Activated naive CD4-positive, alpha-beta T cell treated with anti-CD3 and anti-CD28 coated beads for 36 hours (primary cell): Measurements from ENCODE around the gene KRT39. TPM values are rescaled to one million over a fixed set of nuclear protein-coding genes. Genes with fewer than 3 reads are reported as not detected.

Experiments
- CTCF ChIA-PET: fragments of 350-600 bp; sonication (Branson Sonifier 250); formaldehyde crosslinking; loops from one replicate; lab custom pipeline; 2021; ENCODE audit warnings: antibody characterized with exemption; lab: Charles Lee
- DNase-seq: peaks from one replicate; pipeline ENCODE4 v3.0.0-alpha.2; 2020
- H3K27ac Mint-ChIP-seq: one replicate; pipeline ENCODE4 v1.8.0; 2021; ENCODE audit warnings: mild to moderate bottlenecking, mixed read lengths
- H3K27me3 Mint-ChIP-seq: one replicate; pipeline ENCODE4 v1.8.0; 2021; ENCODE audit warnings: low read depth, mixed read lengths
- H3K36me3 Mint-ChIP-seq: one replicate; pipeline ENCODE4 v1.8.0; 2021; ENCODE audit warnings: low read depth, mixed read lengths
- H3K4me1 Mint-ChIP-seq: one replicate; pipeline ENCODE4 v1.8.0; 2021; ENCODE audit warnings: low read depth, mixed read lengths
- H3K4me3 Mint-ChIP-seq: one replicate; pipeline ENCODE4 v1.8.0; 2021; ENCODE audit warnings: mild to moderate bottlenecking, moderate library complexity, mixed read lengths
- H3K9me3 Mint-ChIP-seq: one replicate; pipeline ENCODE4 v1.8.0; 2021; ENCODE audit warnings: mixed read lengths
- intact Hi-C: fragments of 100-400 bp; cut with micrococcal nuclease; formaldehyde crosslinking; loops from one replicate; pipeline ENCODE4 v1.15.1; 2023
- total RNA-seq, 2 experiments: library from RNA; stranded (reverse); gene quantifications; one replicate each; pipeline ENCODE4 v1.2.3, GENCODE V29; 2021

Gene KRT39
- total RNA-seq, result not detected

DNA sequence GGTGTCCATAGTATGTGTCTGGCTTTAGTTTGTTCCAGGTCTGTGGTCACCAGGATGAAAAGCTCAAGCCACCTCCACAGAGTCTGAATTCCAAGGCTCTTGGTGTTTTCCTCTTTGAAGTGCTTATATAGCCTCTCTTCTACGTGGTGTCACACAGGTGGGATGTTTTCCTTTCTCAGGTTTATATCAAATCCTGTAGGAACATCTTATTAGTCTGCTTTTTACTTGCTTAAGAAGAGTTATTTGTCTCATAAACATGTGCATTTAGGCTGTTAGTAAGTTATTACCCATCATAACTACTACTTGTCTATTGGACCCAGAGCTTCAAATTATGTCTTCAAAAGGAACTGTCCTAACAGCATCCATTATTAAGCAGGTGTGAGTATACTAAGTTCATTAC, at the start of gene KRT39:
Gene KRT39 (minus strand): TSS at position 101 of the 400 bp plus-strand sequence. CDS start 92 bp downstream, at position 9.
- H3K27me3 Mint-ChIP-seq, result peaks cover 12% of the 10 kb centered on the region
- CTCF ChIA-PET, result no interaction called here
- H3K4me3 Mint-ChIP-seq, result no peak within 1 kb of the TSS
- no peaks in the 10 kb centered on the region for H3K36me3 Mint-ChIP-seq
- H3K4me1 Mint-ChIP-seq, result no peaks in the 10 kb centered on the region
- intact Hi-C loops, result no loop called here
- no peaks in the 10 kb centered on the region for H3K9me3 Mint-ChIP-seq
- H3K27ac Mint-ChIP-seq, result no peak within 1 kb of the TSS
- no peak for DNase-seq

- H3K4me1 Mint-ChIP-seq, result no peaks in the 10 kb centered on the region
- intact Hi-C loops, result no loop called here
- H3K4me3 Mint-ChIP-seq, result no peak overlapping the region
- no peaks in the 10 kb centered on the region for H3K36me3 Mint-ChIP-seq
- no peaks in the 10 kb centered on the region for H3K9me3 Mint-ChIP-seq
- CTCF ChIA-PET, result no interaction called here
- no peaks in the 10 kb centered on the region for H3K27me3 Mint-ChIP-seq
- DNase-seq, result no peak
- H3K27ac Mint-ChIP-seq, result no peak overlapping the region
Measured at GRCh38 chr17:41015454-41015853, 48.7 kb upstream of the KRT39 start.

GRCh38 chr17:41013606-41014005, 46.9 kb upstream of the KRT39 start:
- Mint-ChIP-seq H3K36me3 (no peaks in the 10 kb centered on the region), H3K27ac (no peak overlapping the region), H3K4me1 (no peaks in the 10 kb centered on the region), H3K4me3 (no peak overlapping the region), H3K27me3 (no peaks in the 10 kb centered on the region), H3K9me3 (no peaks in the 10 kb centered on the region)
- intact Hi-C loops, result no loop called here
- no peak for DNase-seq
- CTCF ChIA-PET, result no interaction called here

DNA sequence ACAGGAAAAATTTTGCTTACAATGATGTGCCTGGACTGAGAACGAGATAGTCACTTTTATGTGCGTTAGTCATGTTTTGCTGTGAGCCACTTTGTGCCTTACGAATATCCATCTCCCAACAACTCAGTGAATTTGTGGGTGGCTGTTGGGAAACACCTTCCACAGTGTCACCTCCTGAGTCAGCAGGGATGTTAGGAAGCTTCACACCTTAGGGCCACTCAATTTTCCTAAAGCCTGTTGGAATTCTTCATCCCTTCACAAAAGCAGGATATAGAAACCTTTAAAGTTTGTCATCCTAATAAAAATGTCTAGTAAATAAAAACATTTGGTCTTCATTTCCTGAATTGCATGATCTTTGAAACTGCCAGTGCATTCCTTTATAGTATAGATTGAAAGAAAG, 46.4 kb upstream of the KRT39 start:
- no peak overlapping the region for H3K4me3 Mint-ChIP-seq
- H3K9me3 Mint-ChIP-seq, result no peaks in the 10 kb centered on the region
- intact Hi-C loops, result no loop called here
- no peaks in the 10 kb centered on the region for H3K27me3 Mint-ChIP-seq
- H3K4me1 Mint-ChIP-seq, result no peaks in the 10 kb centered on the region
- no peak for DNase-seq
- CTCF ChIA-PET, result no interaction called here
- H3K27ac Mint-ChIP-seq, result no peak overlapping the region
- H3K36me3 Mint-ChIP-seq, result no peaks in the 10 kb centered on the region

DNA sequence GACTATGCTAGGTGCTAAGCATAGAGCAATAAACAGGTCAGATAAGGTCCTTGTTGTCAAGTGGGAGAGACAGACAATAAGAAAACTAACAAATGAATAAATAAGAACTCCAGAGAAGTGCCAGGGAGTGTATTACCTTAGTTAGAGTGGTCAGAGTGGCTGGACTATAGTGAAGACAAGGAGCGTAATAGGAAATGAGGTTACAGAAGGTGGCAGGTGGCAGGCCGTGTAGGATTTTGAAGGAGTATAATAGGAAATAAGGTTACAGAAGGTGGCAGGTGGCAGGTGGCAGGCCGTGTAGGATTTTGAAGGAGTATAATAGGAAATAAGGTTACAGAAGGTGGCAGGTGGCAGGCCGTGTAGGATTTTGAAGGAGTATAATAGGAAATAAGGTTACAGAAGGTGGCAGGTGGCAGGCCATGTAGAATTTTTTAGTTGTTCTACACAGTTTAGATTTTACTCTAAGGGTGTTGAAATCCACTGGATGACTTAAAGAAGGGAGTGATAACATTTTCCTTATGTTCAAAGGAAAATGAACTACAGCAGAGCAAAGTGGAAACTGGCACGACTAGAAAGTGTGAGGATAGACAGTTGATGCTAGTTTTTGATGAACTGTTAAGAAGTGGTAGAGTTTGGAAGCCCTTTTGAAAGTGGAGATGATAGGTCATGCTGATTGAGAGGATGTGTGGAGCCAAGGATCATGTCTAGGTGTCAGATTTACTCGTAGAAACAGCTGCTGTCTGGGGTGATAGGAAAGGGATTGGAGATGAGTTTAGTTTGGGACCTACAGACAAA, 45.8 kb upstream of the KRT39 start:
- CTCF ChIA-PET, result no interaction called here

GRCh38 chr17:41010441-41010840, 43.7 kb upstream of the KRT39 start:
- H3K36me3 Mint-ChIP-seq, result no peaks in the 10 kb centered on the region
- H3K4me3 Mint-ChIP-seq, result no peak overlapping the region
- H3K4me1 Mint-ChIP-seq, result no peaks in the 10 kb centered on the region
- intact Hi-C loops, result no loop called here
- no peaks in the 10 kb centered on the region for H3K27me3 Mint-ChIP-seq
- H3K9me3 Mint-ChIP-seq, result no peaks in the 10 kb centered on the region
- CTCF ChIA-PET, result interaction anchor here (0.6 kb wide), 1 partner anchor 15 kb away, joined by 3 read pairs; no protein-coding TSS in a partner anchor
- DNase-seq, result no peak
- no peak overlapping the region for H3K27ac Mint-ChIP-seq

More for the DNA sequence above, 45.8 kb upstream of the KRT39 start:
- Mint-ChIP-seq H3K36me3 (no peaks in the 10 kb centered on the region), H3K27ac (no peak overlapping the region), H3K27me3 (no peaks in the 10 kb centered on the region), H3K4me3 (no peak overlapping the region), H3K4me1 (no peaks in the 10 kb centered on the region), H3K9me3 (no peaks in the 10 kb centered on the region)
- DNase-seq, result no peak
- intact Hi-C loops, result no loop called here

GRCh38 chr17:41009936-41010335, 43.2 kb upstream of the KRT39 start:
- Mint-ChIP-seq H3K27me3 (no peaks in the 10 kb centered on the region), H3K36me3 (no peaks in the 10 kb centered on the region), H3K4me3 (no peak overlapping the region), H3K9me3 (no peaks in the 10 kb centered on the region), H3K4me1 (no peaks in the 10 kb centered on the region), H3K27ac (no peak overlapping the region)
- CTCF ChIA-PET, result interaction anchor here (0.6 kb wide), 1 partner anchor 14 kb away, joined by 3 read pairs; no protein-coding TSS in a partner anchor
- intact Hi-C loops, result no loop called here
- no peak for DNase-seq

- H3K4me3 Mint-ChIP-seq, result no peak overlapping the region
Measured at GRCh38 chr17:41009301-41009760, 42.6 kb upstream of the KRT39 start.

DNA sequence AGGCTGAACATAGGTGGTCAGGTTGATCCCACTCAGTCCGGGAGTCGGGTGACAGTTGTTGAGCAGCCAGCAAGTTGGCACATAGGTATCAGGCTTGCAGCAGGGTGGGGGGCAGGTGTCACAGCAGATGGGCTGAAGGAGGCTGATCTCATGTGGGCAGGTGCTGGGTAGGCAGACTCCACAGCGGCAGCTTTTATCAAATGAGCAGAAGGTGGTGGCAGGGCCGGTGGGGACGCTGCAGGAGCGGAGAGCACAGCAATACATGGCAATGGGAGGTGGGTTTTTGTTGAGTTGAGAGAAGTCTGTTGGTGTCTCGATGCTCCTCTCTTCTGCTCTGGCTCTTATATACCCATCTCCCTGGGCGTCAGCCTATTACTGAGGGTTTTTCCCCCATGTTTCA, 42.1 kb upstream of the KRT39 start, which contains the start of gene KRTAP3-1:
Gene KRTAP3-1 (minus strand): TSS at position 318 of the 400 bp plus-strand sequence. CDS start 54 bp downstream, at position 264.
- no peaks in the 10 kb centered on the region for H3K27me3 Mint-ChIP-seq
- H3K9me3 Mint-ChIP-seq, result no peaks in the 10 kb centered on the region
- intact Hi-C loops, result no loop called here
- no peak for DNase-seq
- no peaks in the 10 kb centered on the region for H3K36me3 Mint-ChIP-seq
- no peak within 1 kb of the TSS for H3K4me3 Mint-ChIP-seq
- CTCF ChIA-PET, result no interaction called here
- H3K4me1 Mint-ChIP-seq, result no peaks in the 10 kb centered on the region
- no peak within 1 kb of the TSS for H3K27ac Mint-ChIP-seq

More at GRCh38 chr17:41009301-41009760, 42.6 kb upstream of the KRT39 start:
- no peak overlapping the region for H3K27ac Mint-ChIP-seq
- intact Hi-C loops, result no loop called here
- H3K27me3 Mint-ChIP-seq, result no peaks in the 10 kb centered on the region
- H3K36me3 Mint-ChIP-seq, result no peaks in the 10 kb centered on the region
- no peaks in the 10 kb centered on the region for H3K9me3 Mint-ChIP-seq
- CTCF ChIA-PET, result no interaction called here
- no peak for DNase-seq
- H3K4me1 Mint-ChIP-seq, result no peaks in the 10 kb centered on the region

GRCh38 chr17:41004397-41004796, 37.6 kb upstream of the KRT39 start:
- Mint-ChIP-seq H3K27me3 (peaks cover 4% of the 10 kb centered on the region), H3K36me3 (no peaks in the 10 kb centered on the region), H3K9me3 (no peaks in the 10 kb centered on the region), H3K4me3 (no peak overlapping the region), H3K4me1 (no peaks in the 10 kb centered on the region), H3K27ac (no peak overlapping the region)
- intact Hi-C loops, result no loop called here
- CTCF ChIA-PET, result no interaction called here
- no peak for DNase-seq

GRCh38 chr17:41003926-41004325, 37.2 kb upstream of the KRT39 start:
- Mint-ChIP-seq H3K27me3 (peaks cover 5% of the 10 kb centered on the region), H3K27ac (no peak overlapping the region), H3K9me3 (no peaks in the 10 kb centered on the region), H3K36me3 (no peaks in the 10 kb centered on the region), H3K4me3 (no peak overlapping the region), H3K4me1 (no peaks in the 10 kb centered on the region)
- CTCF ChIA-PET, result no interaction called here
- DNase-seq, result no peak
- intact Hi-C loops, result no loop called here

DNA sequence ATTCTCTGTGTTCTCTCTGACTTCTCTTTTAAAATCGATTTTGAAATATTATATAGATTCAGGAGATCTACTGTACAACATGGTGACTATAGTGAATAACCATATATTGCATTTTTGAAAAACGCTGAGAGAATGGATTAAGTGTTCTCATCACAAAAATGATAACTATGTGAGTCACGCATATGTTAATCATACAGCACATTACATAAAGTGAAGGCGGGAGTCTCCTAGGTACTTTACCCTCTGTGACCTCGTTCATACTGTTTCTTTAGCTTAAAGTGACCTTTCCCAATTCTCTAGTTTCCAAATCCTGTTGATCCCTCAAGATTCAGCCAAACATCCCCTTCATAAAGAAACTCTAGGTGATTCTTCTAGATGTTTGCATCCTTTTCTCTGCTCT, 36.1 kb upstream of the KRT39 start:
- Mint-ChIP-seq H3K4me3 (no peak overlapping the region), H3K27me3 (peaks cover 9% of the 10 kb centered on the region)
- CTCF ChIA-PET, result no interaction called here

GRCh38 chr17:41001795-41002194, 35.0 kb upstream of the KRT39 start:
- no peak for DNase-seq
- Mint-ChIP-seq H3K36me3 (no peaks in the 10 kb centered on the region), H3K27ac (no peak overlapping the region), H3K9me3 (no peaks in the 10 kb centered on the region), H3K27me3 (peaks cover 14% of the 10 kb centered on the region), H3K4me3 (no peak overlapping the region), H3K4me1 (no peaks in the 10 kb centered on the region)
- CTCF ChIA-PET, result no interaction called here
- intact Hi-C loops, result no loop called here

More for the DNA sequence above, 36.1 kb upstream of the KRT39 start:
- Mint-ChIP-seq H3K27ac (no peak overlapping the region), H3K4me1 (no peaks in the 10 kb centered on the region), H3K36me3 (no peaks in the 10 kb centered on the region), H3K9me3 (no peaks in the 10 kb centered on the region)
- intact Hi-C loops, result no loop called here
- no peak for DNase-seq
